HG02610 (cell line): ENCODE measurements around the gene LANCL1.
"Not testable (repeated sequence)": the region's sequence is repeated elsewhere in the genome, so short reads cannot be mapped to it uniquely, and the experiment has no call there.

Experiments used
- ATAC-seq: cut with Tn5 transposase; IDR thresholded peaks from one replicate; pipeline ENCODE4 v1.9.1; 2021; ENCODE audit warnings: mild to moderate bottlenecking, moderate library complexity; ENCODE audit not compliant: unreplicated experiment

The LANCL1 gene

DNA sequence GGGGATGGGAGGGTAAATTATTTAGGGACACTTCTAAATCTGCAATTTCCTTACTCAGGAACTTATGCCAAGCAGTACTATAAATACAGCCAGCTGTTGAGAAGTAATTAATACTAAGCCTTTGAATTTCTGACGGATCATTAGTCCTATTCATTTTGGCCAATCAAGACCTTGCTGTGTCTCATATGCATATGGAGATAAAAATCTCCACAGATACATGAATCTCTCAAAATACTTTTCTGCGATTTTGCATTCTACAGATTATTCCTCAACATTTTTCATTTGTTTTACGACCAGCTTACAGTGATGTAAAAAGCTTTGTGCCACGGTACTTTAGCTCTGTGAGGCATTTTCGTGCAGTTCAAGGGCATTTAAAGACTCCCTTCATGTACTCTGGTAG, 16.7 kb downstream of the LANCL1 start:
- ATAC-seq: no peak

DNA sequence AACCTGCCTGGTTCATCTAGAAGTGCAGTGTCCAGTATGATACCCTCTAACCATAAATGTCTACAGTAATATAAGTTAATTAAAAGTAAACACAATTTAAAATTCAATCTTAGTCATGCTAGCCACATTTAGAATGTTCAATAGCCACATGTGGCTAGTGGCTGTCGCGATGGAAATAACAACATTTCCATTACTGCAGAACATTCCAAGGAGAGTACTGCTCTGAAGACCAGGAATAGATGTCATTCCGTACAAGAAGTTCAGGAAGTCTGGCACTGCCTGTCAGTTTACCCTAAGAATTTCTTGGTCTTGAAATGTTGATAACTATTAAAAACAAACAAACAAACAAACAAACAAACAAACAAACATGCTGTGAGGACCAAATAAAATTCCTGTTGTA, 17.2 kb downstream of the LANCL1 start:
- no peak for ATAC-seq

DNA sequence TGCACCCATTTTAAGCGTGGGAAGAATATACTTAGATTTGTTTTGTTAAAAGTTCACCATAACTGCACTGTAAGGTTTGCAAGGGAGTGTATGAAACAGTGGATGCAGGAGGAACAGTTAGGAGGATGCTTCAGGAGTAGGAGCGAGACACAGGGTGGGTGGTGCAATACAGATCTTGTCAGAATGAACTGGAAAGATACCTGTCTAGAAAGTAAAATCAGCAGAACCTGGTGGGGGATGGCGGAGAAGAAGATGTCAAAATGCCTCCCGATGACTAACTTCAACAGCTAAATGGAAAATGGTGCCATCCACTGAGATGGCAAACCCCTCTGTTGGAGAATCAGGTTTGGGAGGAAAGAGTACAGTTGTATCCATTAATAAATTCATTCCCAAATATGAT, 18.2 kb downstream of the LANCL1 start:
- ATAC-seq: no peak

DNA sequence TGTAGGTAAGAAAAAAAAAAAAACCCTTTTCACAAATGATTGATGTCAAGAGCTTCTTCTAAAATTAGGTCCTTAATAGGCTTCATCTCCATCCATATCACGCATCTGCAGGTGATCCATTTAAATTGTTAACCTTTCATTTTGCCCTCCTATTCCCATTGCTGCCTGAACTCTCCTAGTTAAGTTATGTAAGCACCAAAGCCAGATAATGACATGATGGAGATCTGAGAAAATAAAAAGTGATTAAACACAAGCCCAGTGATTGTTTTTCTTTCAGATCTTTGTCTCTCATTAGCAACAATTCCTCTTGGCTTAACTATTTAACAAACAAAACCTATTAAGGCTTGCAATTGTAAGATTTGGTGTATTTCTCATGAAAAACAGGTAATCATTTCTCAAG, 20.0 kb downstream of the LANCL1 start:
- ATAC-seq: no peak

DNA sequence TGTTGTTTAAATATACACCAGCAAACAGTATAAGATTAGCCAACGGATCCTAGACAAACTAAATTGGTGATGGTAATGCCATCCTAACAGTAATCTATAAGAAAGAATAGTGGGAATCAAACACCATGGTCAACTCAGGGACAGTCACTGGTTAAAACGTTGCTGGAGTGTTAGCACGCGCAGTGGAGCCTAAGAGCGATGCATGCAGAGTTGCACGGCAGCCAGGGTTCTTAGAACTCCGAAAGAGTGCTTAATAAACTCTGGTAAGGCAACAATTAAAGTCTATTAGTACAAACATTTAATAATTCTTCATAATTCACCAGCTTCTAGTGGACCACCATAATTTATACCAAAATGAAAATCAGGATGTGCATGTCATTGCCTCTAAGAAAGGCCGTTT, 22.2 kb downstream of the LANCL1 start:
- ATAC-seq: no peak

DNA sequence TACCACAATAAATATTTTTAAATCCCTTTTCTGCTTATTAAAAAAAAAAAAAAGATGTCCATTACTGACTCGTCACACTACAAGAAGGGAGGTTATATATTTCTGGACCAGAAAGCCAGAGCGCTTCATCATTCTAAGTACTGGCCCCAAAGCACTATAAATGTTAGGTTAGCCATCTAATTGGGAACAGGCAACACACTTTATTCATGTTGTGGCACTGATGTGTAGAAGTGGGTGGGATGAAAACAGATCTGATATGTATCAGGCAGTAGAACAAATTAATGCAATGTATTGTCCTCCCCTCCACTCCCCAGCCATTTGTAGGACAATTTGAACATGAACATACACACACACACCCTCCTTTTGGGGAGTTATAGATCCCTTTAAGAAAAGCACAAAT, 24.4 kb downstream of the LANCL1 start:
- no peak for ATAC-seq

DNA sequence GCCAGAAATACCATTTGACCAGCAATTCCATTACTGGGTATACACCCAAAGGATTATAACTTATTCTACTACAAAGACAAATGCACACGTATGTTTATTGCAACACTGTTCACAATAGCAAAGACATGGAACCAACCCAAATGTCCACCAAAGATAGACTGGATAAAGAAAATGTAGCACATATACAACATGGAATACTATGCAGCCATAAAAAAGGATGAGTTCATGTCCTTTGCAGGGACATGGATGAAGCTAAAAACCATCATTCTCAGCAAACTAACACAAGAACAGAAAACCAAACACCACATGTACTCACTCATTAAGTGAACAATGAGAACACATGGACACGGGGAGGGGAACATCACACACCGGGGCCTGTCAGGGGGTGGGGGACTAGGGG, 25.6 kb downstream of the LANCL1 start:
- not testable (repeated sequence) for ATAC-seq

DNA sequence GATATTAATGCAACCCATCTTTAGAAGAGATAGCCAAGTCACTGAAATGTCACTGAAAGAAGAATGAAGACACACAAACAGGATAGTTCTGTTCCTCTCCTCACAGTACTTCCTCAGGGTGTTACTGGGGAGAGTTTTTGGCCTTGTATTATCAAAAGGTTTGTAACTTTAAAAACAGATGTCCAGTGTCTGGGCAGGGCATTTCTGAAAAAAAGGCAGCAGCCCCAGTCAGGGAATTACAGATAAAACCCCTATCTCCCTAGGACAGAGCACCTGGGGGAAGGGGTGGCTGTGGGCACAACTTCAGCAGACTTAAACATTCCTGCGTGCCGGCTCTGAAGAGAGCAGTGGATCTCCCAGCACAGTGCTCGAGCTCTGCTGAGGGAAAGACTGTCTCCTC, 30.8 kb downstream of the LANCL1 start:
- no peak for ATAC-seq

DNA sequence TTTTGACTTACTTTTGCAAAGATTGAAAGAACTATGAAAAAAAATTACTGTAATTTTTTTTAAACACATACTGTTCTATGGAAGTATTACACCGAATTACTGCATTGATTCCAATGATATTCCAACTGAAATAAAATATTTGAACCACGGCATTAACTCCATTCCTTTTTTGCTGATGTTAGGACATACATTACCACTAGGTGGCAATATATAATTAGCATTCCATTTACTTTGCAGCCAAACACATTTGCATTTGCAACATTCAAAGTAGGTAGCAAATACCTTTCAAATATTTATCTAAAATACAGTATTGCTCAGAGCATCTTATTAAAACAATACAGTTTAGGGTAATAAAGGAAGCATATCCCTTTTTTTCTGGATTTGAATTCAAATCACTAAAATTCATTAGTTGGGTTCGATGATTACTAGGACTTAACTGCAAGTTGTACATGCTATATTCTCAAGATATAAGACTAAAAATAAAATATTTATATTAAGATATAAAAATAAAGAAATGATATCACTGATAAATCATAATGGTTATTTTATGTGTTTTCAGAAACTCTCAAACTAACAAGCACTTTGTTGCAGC, 31.3 kb downstream of the LANCL1 start:
- ATAC-seq: no peak

DNA sequence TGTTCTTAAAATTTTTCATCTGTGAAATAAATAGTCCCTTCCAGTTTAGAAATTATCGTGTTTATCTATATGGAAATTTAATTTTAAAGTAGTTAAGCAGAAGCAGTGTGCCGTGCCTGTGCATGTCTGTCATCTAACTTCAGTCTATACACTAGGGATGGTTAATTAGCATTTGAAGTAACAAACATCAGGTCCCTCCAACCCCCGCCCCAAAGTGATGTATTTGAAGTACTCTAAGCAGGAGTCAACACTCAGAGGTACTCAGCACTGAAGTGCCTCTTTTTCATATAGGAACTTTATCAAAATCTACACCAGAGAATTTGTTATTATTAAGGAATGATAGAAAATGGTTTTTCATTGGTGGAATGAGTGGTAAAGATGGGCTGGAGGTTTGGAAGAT, 33.0 kb downstream of the LANCL1 start:
- ATAC-seq: no peak

GRCh38 chr2:210442878-210443277, 33.7 kb downstream of the LANCL1 start:
- ATAC-seq: peak; percentile 42

- peak; percentile 57 for ATAC-seq
These were observed 34.1 kb downstream of the LANCL1 start for GRCh38 chr2:210442457-210442856.

- ATAC-seq: no peak
These were observed 36.4 kb downstream of the LANCL1 start for GRCh38 chr2:210440206-210440605.

GRCh38 chr2:210435439-210435838, 41.1 kb downstream of the LANCL1 start:
- no peak for ATAC-seq

- ATAC-seq: no peak
These were observed 43.9 kb downstream of the LANCL1 start for GRCh38 chr2:210432633-210433032.

DNA sequence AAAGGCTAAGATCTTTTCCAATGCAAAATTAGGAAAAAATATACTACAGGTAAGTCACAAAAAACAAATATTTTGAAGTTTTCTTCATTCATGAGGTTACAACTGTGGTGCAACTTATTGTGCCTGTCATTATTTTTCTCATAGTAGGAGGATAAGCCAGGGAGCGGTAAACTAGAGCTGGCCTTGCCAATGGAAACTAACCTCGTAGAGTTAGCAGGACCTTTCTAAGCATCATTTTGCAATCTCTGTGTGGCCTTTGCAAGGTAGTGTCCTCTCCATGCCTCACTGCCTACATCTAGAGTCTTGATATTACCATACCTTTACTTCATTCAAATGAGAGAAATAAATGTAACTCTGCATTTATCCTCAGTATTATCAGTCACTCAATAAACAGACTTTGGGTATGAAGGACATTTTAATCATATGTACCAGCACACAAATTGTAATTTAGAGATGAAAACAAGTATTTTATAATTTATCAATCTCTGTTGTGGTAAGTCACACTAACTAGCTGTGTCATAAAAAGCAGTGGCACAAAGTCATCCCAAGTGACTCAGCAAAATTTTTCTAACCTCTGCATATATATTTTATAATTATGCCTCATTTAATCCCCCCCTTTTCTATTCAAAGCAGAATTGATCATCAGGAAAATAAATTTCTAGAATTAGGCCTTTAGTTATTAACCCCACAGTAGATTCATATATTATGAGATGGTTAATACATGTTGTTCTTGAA, 47.0 kb downstream of the LANCL1 start:
- ATAC-seq: no peak

GRCh38 chr2:210428393-210429179, 48.0 kb downstream of the LANCL1 start:
- no peak for ATAC-seq

- not testable (repeated sequence) for ATAC-seq
These were observed 49.2 kb downstream of the LANCL1 start for GRCh38 chr2:210427309-210427708.

DNA sequence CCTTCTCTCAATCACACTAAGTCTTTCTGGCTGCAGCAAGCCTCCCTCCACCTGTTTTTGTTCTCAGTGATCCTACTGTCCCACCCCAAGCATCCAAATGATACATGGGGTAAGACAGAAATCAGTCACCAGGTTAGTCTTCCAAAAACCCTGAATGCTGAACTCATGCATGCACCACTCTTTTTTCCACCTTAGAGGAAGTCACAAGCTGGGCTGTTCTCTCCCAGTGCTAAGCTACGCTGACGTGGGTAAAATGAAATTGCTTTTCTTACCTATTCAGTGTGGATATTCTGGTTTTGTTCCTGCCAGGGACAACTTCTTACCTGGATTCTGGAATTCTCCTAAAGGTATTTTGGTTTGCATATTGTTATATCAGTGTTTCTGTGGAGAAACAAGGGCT, 54.2 kb downstream of the LANCL1 start:
- ATAC-seq: no peak

GRCh38 chr2:210421916-210422315, 54.6 kb downstream of the LANCL1 start:
- ATAC-seq: no peak

DNA sequence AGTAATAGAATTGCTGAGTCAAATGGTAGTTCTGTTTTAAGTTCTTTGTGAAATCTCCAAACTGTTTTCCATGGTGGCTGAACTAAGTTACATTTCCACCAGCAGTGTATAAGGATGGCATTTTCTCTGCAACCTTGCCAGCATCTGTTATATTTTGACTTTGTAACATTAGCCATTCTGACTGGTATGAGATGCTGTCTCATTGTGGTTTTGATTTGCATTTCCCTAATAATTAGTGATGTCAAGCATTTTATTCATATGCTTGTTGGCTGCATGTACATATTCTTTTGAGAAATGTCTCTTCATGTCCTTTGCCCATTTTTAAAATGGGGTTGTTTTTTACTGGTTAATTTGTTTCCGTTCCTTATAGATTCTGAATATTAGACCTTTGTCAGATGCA, 63.9 kb downstream of the LANCL1 start:
- no peak for ATAC-seq

- ATAC-seq: no peak
These were observed 66.0 kb downstream of the LANCL1 start for GRCh38 chr2:210410542-210410941.
